ENCODE results near the gene PLXNB1.
A peak's percentile ranks its signal among the peaks of the same experiment; 100 is the strongest.
"Not testable (repeated sequence)": the region's sequence is repeated elsewhere in the genome, so short reads cannot be mapped to it uniquely, and the experiment has no call there.

Gene PLXNB1

GRCh38 chr3:48465531-48466378 lies 35.9 kb upstream of the PLXNB1 start:
- peak; percentile 100 for DNase-seq (ENCODE audit: low read depth)

- no peak for DNase-seq (ENCODE audit: low read depth)
Observed at GRCh38 chr3:48465237-48465530, 35.3 kb upstream of the PLXNB1 start.

GRCh38 chr3:48464713-48465221 lies 34.9 kb upstream of the PLXNB1 start:
- no peak for DNase-seq (ENCODE audit: low read depth)

- DNase-seq (ENCODE audit: low read depth) = no peak
Observed at GRCh38 chr3:48463703-48464102, 33.8 kb upstream of the PLXNB1 start.

GRCh38 chr3:48461767-48462166 lies 31.9 kb upstream of the PLXNB1 start:
- not testable (repeated sequence) for DNase-seq (ENCODE audit: low read depth)

GRCh38 chr3:48460517-48460902 lies 30.6 kb upstream of the PLXNB1 start:
- DNase-seq (ENCODE audit: low read depth) = no peak

GRCh38 chr3:48459773-48460516 lies 30.1 kb upstream of the PLXNB1 start:
- DNase-seq (ENCODE audit: low read depth) = no peak

GRCh38 chr3:48459331-48459730 lies 29.4 kb upstream of the PLXNB1 start:
- DNase-seq (ENCODE audit: low read depth) = no peak

GRCh38 chr3:48456456-48456855 lies 26.6 kb upstream of the PLXNB1 start:
- no peak for DNase-seq (ENCODE audit: low read depth)

GRCh38 chr3:48451270-48451669 lies 21.4 kb upstream of the PLXNB1 start:
- no peak for DNase-seq (ENCODE audit: low read depth)

GRCh38 chr3:48446425-48447193 lies 16.7 kb upstream of the PLXNB1 start, which contains the start of gene ATRIP:
TSS of gene ATRIP (plus strand) at chr3:48446737. CDS start at chr3:48446846, 109 bp downstream.
- peak; percentile 86 for DNase-seq (ENCODE audit: low read depth)

- no peak for DNase-seq (ENCODE audit: low read depth)
Observed at GRCh38 chr3:48446043-48446424, 16.1 kb upstream of the PLXNB1 start.

- DNase-seq (ENCODE audit: low read depth) = no peak
Observed at GRCh38 chr3:48445277-48445882, 15.5 kb upstream of the PLXNB1 start.

GRCh38 chr3:48441940-48442339 lies 12.1 kb upstream of the PLXNB1 start:
- no peak for DNase-seq (ENCODE audit: low read depth)

GRCh38 chr3:48440590-48440958 lies 10.7 kb upstream of the PLXNB1 start:
- DNase-seq (ENCODE audit: low read depth) = peak; percentile 43

- DNase-seq (ENCODE audit: low read depth) = peak; percentile 97
Observed at GRCh38 chr3:48439820-48440589, 10.1 kb upstream of the PLXNB1 start, which contains the start of the genes CCDC51 and TMA7. TSS of gene CCDC51 (minus strand) at chr3:48440119. CDS start at chr3:48435128, 4,991 bp downstream. TSS of gene TMA7 (plus strand) at chr3:48440257. CDS start at chr3:48440297, 40 bp downstream.

- DNase-seq (ENCODE audit: low read depth) = no peak
Observed at GRCh38 chr3:48437812-48438211, 7.9 kb upstream of the PLXNB1 start.

- DNase-seq (ENCODE audit: low read depth) = no peak
Observed at GRCh38 chr3:48436855-48437254, 7.0 kb upstream of the PLXNB1 start.

- no peak for DNase-seq (ENCODE audit: low read depth)
Observed at GRCh38 chr3:48436477-48436787, 6.5 kb upstream of the PLXNB1 start.

GRCh38 chr3:48435774-48436476 lies 6.0 kb upstream of the PLXNB1 start:
- peak; percentile 83 for DNase-seq (ENCODE audit: low read depth)

- no peak for DNase-seq (ENCODE audit: low read depth)
Observed at GRCh38 chr3:48435223-48435595, 5.3 kb upstream of the PLXNB1 start.

Measured in EH (cell line).